HG02588 (cell line): ENCODE measurements around the gene MOB3A.

Experiments used
- ATAC-seq: cut with Tn5 transposase; IDR thresholded peaks from one replicate; pipeline ENCODE4 v1.9.1; 2021; ENCODE audit warnings: mild to moderate bottlenecking, moderate library complexity; ENCODE audit not compliant: unreplicated experiment

The MOB3A gene

GRCh38 chr19:2060884-2061494 lies 35.1 kb downstream of the MOB3A start:
- peak; percentile 31 for ATAC-seq

DNA sequence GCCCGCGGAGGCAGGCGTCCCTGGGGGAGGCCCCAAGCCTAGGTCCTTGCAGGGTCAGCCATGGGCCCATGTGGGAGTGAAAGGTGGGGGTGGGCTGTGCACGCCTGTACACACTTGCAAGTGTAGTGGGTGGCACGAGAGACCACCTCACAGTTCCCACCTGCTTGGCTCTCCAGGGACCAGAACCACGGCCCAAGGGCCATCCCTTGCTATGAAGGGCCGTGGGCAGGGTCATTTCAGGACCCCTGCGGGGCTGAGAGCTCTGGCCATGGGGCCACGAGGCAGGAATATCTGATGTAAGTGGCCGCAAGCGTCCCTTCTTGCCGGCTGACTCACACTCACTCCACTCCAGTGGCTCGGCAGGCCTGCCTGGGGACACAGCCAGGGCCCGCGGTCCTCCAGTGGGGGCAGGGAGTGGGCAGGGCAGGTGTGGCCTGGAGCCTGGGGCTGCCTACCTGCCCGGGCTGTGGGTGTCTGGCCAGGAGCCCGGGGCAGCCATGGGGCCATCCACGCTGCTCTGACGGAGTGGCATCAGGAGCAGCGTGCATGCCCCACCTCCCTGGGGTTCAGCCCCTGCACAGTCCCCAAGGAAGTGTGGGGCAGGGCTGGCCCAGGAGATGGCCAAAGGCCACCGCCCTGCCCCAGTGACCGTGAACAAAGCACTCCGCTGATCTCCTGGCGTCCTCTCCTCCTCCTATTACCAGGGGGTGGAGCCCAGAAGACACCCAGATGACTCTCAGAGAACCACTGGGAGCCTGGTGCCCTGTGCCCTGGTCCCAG lies 36.5 kb downstream of the MOB3A start:
- no peak for ATAC-seq

GRCh38 chr19:2058570-2059421 lies 37.3 kb downstream of the MOB3A start:
- no peak for ATAC-seq

DNA sequence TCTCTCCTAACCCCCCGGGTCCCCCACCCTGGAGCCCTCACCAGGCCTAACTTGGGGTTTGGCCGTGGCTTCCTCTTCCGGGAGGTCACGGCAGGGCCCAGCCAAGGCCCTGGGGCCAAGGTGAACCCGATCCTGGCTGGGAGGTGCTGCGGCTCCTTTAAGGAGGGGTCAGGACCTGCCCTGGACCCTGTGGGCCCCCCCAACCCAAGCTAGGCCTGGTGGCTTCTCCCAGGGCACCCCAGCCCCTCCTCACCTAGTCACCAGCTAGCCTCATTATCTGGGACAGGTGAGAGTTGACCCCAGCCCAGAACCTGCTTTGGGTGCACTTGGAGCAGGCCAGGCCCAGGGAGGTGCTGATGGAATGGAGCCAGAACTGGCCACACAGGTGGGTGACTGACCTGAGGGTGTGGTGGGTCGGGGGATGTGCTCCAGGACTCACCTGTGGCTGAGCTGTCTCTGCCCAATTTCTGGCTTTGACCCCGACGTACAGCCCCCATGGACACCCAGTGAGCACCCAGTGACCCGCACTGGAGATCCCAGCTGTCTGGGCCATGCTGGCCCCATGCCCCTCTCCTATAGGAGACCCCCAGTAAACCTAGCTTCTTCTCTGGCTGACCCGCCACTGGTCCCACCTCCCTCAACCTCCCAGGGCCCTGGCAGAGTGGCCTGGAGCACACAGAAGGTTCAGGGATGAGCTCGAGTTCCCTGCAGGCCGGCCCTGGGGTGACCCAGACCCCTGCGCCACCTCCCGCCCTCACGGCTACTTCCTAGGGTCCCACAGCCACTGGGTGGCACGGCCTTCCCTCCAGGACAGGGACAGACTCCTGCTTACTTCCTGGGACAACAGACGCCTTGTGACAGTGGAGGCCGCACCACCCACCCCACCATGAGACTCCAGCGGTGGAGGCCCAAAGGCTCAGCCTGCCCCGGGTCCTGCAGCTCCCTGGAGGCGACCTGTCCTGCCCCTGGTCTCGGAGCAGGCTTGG lies 38.3 kb downstream of the MOB3A start:
- no peak for ATAC-seq

- ATAC-seq, result no peak
Measured at GRCh38 chr19:2056837-2057192, 39.3 kb downstream of the MOB3A start.

DNA sequence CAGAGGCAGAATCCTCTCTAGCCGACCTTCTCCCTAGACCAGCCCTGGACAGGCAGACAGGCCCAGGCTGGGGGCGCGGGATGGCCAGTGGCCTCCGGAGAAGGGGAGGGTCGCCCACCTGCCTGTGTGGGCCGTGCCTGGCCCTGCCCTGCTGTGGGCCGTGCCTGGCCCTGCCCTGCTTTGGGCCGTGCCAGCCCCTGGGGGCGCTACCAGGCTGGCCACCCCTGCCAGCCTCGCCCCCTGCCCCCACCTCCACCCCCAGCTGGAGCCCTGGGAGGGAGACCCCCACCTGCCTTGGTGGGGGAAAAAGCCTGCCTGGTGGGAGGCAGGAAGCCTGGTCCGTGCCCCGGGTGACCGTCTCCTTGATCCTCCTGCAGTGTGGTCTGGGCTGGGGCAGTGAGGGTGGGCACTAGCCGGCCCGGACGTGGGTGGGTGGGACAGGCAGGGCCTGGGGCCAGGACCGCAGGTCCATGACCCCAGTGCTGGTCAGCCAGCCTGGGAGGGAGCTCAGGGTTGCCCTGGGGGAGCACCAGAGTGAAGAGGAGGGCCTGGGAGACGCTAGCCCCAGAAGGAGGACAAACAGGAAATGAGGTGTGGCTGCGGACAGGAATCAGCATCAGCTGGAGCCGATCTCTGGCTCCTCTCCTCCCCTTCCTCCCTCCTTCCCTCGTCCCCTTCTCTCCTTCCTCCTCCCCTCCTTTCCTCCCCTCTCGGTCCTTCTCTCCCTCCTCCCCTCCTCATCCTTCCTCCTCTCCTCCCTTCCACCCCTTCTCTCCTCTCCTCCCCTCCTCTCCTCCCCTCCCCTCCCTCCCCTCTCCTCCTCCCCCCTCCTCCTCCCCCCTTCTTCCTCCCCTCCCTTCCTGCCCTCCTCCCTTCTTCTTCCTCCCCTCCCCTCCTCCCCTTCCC lies 39.9 kb downstream of the MOB3A start:
- ATAC-seq, result no peak

GRCh38 chr19:2054763-2055162 lies 41.4 kb downstream of the MOB3A start:
- no peak for ATAC-seq

DNA sequence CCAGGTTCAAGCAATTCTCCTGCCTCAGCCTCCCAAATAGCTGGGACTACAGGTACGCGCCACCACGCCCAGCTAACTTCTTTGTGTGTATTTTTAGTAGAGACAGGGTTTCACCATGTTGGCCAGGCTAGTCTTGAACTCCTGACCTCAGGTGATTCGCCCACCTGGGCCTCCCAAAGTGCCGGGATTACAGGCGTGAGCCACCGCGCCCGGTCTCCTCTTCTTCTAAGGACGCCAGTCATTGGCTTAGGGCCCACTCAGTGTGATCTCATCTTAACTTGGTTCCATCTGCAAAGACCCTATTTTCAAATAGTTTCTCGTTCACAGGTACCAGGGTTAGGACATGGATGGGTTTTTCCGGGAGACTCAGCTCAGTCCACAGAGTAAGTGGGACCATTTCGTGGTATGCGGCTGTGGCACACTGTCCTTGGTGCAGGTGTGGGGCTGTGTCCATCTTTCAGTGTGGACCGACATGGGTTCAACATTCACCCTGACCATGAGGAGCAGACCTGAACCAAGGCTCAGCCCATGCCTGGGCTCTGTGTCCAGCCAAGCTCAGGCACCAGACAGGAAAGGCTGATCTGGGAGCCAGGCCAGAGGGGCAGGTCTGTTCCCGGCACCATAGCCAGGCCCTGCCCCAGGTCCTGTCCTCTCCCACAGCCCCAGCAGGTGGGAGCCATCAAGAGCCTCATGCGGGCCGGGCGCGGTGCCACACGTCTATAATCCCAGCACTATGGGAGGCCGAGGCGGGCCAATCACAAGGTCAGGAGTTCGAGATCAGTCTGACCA lies 42.3 kb downstream of the MOB3A start:
- no peak for ATAC-seq

DNA sequence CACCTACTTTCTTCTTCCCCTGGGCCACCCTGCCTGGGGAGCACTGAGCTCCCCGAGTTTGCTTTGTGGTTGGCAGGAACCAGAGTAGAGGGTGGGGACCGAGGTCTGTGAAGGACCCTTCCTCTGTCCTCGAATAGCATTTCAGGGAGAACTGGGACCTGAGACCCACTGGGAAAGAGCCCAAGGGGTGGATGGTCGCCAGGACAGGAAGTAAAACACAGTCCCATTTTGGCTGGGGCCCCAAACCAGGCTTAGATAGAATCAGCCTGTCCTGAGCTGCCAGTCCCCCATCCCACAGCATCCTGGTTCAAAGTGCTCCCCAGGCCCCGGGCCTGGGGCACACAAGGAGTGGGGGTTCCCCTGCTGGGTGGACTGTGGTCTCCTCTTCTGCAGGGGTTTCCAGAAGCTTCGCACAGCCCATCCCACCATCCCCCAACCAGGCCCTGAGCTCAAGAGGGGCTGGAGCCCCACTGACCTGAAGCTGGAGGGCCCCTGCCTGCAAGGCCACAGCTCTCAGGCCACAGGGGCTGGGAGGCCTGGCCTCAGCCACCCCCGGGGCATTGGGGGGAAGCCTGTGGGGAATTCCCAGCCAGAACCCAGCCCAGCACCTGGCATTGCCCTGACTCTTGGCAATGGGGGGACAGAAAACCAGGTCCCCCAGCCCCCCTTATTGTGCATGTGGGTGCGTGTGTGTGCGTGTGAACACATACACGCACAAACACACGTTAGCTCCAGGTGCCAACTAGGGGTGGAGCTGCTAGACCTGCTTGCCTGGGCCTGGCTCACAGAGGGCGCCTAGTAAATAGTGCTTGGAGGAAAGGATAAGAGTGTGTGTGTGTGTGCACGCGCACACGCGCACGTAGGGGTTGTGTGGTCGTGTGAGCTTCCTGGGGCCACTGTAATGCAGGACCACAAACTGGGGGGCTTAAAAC lies 44.1 kb downstream of the MOB3A start:
- ATAC-seq, result no peak

DNA sequence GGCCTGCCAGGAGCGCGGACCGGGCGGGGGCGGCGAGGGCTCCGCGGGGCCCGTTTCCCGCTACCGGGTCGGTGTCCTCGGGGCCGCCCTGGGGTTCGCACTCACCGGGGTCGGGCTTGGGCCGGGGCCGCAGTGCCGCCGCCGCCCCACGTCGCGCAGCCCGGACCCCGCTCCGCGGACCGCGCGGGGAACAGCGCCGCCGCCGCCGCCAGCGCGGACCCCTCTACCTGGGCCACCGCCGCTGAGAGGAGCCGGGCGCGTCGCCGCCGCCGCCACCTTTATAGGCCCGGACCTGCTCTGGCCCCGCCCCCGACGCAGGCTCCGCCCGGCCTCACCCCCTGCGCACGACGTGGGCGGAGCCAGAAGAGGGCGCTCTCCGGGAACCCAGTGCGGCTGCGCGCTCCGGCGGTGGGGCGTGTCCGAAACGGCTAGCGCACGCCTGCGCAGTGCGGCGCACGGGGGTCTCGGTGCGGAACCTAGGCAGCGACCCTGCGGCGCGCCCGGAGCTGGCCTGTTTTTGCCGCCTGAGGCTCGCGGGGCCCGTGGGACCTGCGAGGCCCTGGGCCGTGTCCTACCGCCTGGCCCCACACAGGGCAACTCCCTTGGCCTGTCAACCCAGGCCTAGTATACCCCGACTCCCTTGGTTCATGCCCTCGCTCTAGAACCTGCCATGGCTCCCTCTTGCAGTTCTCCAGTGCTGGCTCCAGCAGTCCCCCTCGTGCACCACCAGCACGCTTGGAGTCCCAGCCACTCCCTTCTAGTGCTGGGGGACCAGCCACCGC lies 44.9 kb downstream of the MOB3A start, which contains the start of gene MKNK2:
MKNK2 (minus strand) TSS at position 254 of the 782 bp plus-strand sequence. CDS start 393 bp downstream, outside the sequence.
- peak; percentile 42 for ATAC-seq

- ATAC-seq, result peak; percentile 4
Measured at GRCh38 chr19:2050349-2050990, 45.7 kb downstream of the MOB3A start.

DNA sequence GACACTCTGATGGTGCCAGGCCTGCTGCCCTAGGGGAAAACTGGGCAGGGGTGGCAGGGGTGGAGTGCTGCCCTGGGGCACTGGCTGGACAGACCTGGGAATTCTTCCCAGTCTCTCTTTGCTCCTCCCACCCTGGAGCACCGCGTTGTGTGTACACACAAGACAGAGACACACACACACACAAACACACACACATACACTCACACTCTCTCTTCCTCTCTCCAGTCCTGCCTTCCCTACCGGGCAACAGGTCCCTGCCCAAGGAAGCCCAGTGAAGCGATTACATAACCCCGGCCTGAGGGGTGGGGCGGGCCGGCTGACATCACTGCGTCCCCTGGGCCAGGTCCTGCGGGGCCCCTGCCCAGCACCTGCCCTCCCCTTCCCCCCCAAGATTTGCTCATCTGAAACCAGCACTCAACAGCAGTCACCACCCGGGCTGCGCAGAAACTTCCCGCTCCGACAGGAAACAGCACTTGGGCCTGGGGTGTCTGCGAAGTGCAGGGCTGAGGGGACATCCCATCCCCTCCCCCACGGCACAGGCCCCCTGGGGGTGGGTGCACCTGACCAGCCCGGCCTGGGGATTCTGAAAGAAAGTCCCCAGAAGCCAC lies 46.3 kb downstream of the MOB3A start:
- peak; percentile 2 for ATAC-seq

- no peak for ATAC-seq
Measured at GRCh38 chr19:2048959-2049740, 47.0 kb downstream of the MOB3A start.

DNA sequence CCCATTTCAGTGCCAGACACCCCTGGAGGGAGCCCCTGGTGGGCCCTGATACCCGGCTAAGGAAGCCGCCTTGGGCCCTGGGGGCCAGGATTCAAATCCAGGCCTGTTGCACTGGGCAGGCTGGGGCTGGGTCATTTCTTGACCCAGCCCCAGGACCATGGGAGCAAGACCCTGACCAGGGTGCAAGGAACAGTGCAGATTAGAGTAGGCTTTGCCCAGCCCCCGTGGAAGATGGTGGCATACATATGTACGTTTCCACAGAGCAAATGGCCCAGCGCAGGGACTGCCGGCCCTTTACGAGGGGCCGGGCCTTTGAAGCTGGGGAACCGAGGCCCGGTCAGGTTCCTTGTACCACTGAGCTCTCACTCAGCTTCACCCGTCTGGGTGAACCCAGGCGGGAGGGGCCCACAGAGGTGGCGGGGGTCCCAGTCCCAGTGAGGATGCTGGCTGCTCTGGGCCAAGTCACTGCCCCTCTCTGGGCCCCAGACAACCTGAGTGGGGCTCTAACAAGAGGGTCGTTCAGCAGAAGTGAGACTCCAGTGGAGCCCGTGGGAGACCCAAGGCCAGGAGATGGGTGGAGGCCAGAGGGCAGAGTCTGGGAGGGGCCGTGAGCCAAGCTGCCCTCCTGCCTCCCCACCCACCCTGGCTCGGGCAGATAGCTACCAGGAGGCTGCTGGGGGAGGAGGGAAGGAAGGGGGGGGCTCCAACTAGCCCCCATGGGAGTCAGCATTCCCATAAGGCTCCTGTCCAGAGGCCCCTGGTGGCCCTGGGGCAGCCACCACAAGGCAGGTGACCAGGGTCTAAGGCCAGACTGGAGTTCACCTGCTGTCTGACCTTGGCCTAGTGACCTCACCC lies 47.8 kb downstream of the MOB3A start:
- ATAC-seq, result no peak
